HepG2 (cell line): ENCODE measurements around the gene CKS1B. TPM values are rescaled to one million over a fixed set of nuclear protein-coding genes. Genes with fewer than 3 reads are reported as not detected.

Experiments
- ARNT ChIP-seq: fragments of 450-650 bp; IDR thresholded peaks from 2 replicates; pipeline ENCODE4 v1.6.1; 2017
- ATF1 ChIP-seq: IDR thresholded peaks from 2 replicates; pipeline ENCODE4 v1.6.1; 2016; ENCODE audit warnings: mild to moderate bottlenecking, control low read depth
- CENPX ChIP-seq: sonication (generic); formaldehyde crosslinking; IDR thresholded peaks from 2 replicates; pipeline ENCODE4 v1.9.0; 2021; ENCODE audit warnings: mild to moderate bottlenecking, missing genetic modification reagents, moderate library complexity
- CHD4 ChIP-seq: fragments of 200-600 bp; sonication (generic); IDR thresholded peaks from 2 replicates; pipeline ENCODE4 v1.7.0; 2017; ENCODE audit warnings: mild to moderate bottlenecking, low read length, borderline replicate concordance
- ERF ChIP-seq: IDR thresholded peaks from 2 replicates; pipeline ENCODE4 v1.6.1; 2018; ENCODE audit warnings: missing biosample characterization, missing genetic modification reagents
- HES4 ChIP-seq: sonication (generic); formaldehyde crosslinking; IDR thresholded peaks from 2 replicates; pipeline ENCODE4 v1.9.0; 2021; ENCODE audit warnings: mild to moderate bottlenecking, missing genetic modification reagents, borderline replicate concordance
- MYNN ChIP-seq: sonication (generic); formaldehyde crosslinking; IDR thresholded peaks from 2 replicates; pipeline ENCODE4 v1.4.0; 2020; ENCODE audit warnings: mild to moderate bottlenecking, low read depth, missing genetic modification reagents
- PAWR ChIP-seq: sonication (generic); formaldehyde crosslinking; IDR thresholded peaks from 2 replicates; pipeline ENCODE4 v1.4.0; 2020; ENCODE audit warnings: missing genetic modification reagents, mild to moderate bottlenecking, borderline replicate concordance
- PTBP1 ChIP-seq: fragments of 200-400 bp; formaldehyde crosslinking; IDR thresholded peaks from 2 replicates; pipeline ENCODE4 v1.6.1; 2018; ENCODE audit warnings: low read length, low read depth; ENCODE audit not compliant: poor library complexity, severe bottlenecking
- RCOR2 ChIP-seq: IDR thresholded peaks from 2 replicates; pipeline ENCODE4 v1.6.1; 2016; ENCODE audit warnings: missing biosample characterization, missing genetic modification reagents
- ZNF543 ChIP-seq: sonication (generic); formaldehyde crosslinking; IDR thresholded peaks from 2 replicates; pipeline ENCODE4 v1.4.0; 2020; ENCODE audit warnings: mild to moderate bottlenecking, missing genetic modification reagents
- polyA plus RNA-seq, 8 experiments: library from polyadenylated mRNA; depleted of rRNA in 3 of 8; stranded (reverse) in 7 of 8; unstranded in 1 of 8; fragments of >200 nt; fragmentation: Illumina TruSeq in 4 of 8; extraction: Trizol in 4 of 8; gene quantifications; 2 replicates each; pipeline versions ENCODE4 v1.2.1 to v1.2.3, GENCODE V29; 2011 to 2016; ENCODE audit warnings: low read depth in 4 of 8, missing spikeins in 1 of 8, mixed read lengths in 1 of 8; ENCODE audit not compliant: insufficient read depth in 1 of 8
- total RNA-seq, 5 experiments: library from RNA; depleted of rRNA; stranded (reverse); fragments of >200 nt; fragmentation: Illumina TruSeq; extraction: Trizol; gene quantifications; 2 replicates each; pipeline ENCODE4 v1.2.3, GENCODE V29; 2016; ENCODE audit warnings: low read depth in 1 of 5
- TF ChIP-seq, protein P1 (sequence below): sonication (generic); formaldehyde crosslinking; IDR thresholded peaks from 2 replicates; pipeline ENCODE4 v1.4.0; 2020; ENCODE audit warnings: missing genetic modification reagents; ENCODE audit errors: not compliant biosample characterization
- TF ChIP-seq, protein P2 (sequence below): IDR thresholded peaks from 2 replicates; pipeline ENCODE4 v1.6.1; 2016; ENCODE audit warnings: missing compliant biosample characterization, missing genetic modification reagents, borderline replicate concordance
- TF ChIP-seq, protein P3 (sequence below): sonication (generic); formaldehyde crosslinking; IDR thresholded peaks from 2 replicates; pipeline ENCODE4 v1.9.0; 2021; ENCODE audit warnings: missing genetic modification reagents, mild to moderate bottlenecking, borderline replicate concordance
- TF ChIP-seq, protein P4 (sequence below): sonication (generic); formaldehyde crosslinking; IDR thresholded peaks from 2 replicates; pipeline ENCODE4 v1.5.1; 2020; ENCODE audit warnings: missing genetic modification reagents, mild to moderate bottlenecking, borderline replicate concordance
- TF ChIP-seq, protein P5 (sequence below): sonication (generic); formaldehyde crosslinking; IDR thresholded peaks from 2 replicates; pipeline ENCODE4 v1.8.0; 2022; ENCODE audit warnings: missing genetic modification reagents, mild to moderate bottlenecking, inconsistent platforms, borderline replicate concordance
- TF ChIP-seq, protein P6 (sequence below): sonication (generic); formaldehyde crosslinking; IDR thresholded peaks from 2 replicates; pipeline ENCODE4 v1.4.0; 2020; ENCODE audit warnings: missing genetic modification reagents

Gene CKS1B
- total and polyA plus RNA-seq, 2 of the 13 experiments (the other 11 are each of a cell fraction or from before 2014, with no cell fraction given) = 217 to 222 TPM

DNA sequence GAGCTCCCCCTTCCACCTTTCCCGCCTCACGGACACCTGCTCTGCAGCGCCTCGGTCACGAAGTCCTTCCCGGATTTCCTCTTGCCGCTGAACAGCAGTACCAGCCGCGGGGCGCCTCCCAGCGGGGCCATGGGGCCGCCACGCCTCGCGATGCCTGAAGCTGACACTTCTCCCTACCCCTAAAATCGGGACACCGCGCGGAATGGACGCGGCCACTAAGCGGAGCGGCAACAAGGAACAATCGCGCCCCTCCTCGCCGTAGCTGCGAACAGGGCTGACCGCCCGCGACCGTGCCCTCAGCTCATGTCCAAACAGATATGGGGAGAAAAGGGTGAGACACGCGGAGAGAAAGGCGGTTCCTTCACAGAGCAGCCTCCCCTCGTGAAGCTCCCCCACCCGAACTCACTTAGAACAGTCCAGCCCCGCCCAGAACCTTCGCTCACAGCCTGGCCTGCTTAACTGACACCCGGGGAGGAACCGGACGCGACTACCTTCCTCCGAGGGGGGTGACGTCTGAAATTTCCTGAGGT lies 37.9 kb upstream of the CKS1B start, which contains the start of gene PMVK (continued):
- TF ChIP-seq, protein P1, sequence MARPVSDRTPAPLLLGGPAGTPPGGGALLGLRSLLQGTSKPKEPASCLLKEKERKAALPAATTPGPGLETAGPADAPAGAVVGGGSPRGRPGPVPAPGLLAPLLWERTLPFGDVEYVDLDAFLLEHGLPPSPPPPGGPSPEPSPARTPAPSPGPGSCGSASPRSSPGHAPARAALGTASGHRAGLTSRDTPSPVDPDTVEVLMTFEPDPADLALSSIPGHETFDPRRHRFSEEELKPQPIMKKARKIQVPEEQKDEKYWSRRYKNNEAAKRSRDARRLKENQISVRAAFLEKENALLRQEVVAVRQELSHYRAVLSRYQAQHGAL (CRISPR knock-in tag) = peak; percentile 65
- TF ChIP-seq, protein P2, sequence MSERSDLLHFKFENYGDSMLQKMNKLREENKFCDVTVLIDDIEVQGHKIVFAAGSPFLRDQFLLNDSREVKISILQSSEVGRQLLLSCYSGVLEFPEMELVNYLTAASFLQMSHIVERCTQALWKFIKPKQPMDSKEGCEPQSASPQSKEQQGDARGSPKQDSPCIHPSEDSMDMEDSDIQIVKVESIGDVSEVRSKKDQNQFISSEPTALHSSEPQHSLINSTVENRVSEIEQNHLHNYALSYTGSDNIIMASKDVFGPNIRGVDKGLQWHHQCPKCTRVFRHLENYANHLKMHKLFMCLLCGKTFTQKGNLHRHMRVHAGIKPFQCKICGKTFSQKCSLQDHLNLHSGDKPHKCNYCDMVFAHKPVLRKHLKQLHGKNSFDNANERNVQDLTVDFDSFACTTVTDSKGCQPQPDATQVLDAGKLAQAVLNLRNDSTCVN = peak; percentile 91
- TF ChIP-seq ZNF543 (CRISPR knock-in tag) = peak; percentile 99
- TF ChIP-seq, protein P3, sequence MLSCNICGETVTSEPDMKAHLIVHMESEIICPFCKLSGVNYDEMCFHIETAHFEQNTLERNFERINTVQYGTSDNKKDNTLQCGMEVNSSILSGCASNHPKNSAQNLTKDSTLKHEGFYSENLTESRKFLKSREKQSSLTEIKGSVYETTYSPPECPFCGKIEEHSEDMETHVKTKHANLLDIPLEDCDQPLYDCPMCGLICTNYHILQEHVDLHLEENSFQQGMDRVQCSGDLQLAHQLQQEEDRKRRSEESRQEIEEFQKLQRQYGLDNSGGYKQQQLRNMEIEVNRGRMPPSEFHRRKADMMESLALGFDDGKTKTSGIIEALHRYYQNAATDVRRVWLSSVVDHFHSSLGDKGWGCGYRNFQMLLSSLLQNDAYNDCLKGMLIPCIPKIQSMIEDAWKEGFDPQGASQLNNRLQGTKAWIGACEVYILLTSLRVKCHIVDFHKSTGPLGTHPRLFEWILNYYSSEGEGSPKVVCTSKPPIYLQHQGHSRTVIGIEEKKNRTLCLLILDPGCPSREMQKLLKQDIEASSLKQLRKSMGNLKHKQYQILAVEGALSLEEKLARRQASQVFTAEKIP (CRISPR knock-in tag) = no peak
- TF ChIP-seq PAWR (CRISPR knock-in tag) = peak; percentile 99
- TF ChIP-seq CHD4 = no peak
- no peak for TF ChIP-seq CENPX (CRISPR knock-in tag)
- TF ChIP-seq, protein P4, sequence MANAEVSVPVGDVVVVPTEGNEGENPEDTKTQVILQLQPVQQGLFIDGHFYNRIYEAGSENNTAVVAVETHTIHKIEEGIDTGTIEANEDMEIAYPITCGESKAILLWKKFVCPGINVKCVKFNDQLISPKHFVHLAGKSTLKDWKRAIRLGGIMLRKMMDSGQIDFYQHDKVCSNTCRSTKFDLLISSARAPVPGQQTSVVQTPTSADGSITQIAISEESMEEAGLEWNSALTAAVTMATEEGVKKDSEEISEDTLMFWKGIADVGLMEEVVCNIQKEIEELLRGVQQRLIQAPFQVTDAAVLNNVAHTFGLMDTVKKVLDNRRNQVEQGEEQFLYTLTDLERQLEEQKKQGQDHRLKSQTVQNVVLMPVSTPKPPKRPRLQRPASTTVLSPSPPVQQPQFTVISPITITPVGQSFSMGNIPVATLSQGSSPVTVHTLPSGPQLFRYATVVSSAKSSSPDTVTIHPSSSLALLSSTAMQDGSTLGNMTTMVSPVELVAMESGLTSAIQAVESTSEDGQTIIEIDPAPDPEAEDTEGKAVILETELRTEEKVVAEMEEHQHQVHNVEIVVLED = peak; percentile 65
- TF ChIP-seq, protein P5, sequence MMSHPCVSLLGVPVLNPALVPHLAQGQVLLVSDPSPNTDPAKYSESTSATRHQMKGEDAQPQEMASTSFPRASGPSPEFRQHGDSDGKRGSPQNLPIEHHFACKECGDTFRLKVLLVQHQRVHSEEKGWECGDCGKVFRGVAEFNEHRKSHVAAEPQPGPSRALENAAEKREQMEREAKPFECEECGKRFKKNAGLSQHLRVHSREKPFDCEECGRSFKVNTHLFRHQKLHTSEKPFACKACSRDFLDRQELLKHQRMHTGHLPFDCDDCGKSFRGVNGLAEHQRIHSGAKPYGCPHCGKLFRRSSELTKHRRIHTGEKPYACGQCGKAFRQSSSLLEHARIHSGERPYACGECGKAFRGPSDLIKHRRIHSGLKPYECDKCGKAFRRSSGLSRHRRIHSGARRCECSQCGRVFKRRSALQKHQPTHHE = peak; percentile 96
- TF ChIP-seq, protein P6, sequence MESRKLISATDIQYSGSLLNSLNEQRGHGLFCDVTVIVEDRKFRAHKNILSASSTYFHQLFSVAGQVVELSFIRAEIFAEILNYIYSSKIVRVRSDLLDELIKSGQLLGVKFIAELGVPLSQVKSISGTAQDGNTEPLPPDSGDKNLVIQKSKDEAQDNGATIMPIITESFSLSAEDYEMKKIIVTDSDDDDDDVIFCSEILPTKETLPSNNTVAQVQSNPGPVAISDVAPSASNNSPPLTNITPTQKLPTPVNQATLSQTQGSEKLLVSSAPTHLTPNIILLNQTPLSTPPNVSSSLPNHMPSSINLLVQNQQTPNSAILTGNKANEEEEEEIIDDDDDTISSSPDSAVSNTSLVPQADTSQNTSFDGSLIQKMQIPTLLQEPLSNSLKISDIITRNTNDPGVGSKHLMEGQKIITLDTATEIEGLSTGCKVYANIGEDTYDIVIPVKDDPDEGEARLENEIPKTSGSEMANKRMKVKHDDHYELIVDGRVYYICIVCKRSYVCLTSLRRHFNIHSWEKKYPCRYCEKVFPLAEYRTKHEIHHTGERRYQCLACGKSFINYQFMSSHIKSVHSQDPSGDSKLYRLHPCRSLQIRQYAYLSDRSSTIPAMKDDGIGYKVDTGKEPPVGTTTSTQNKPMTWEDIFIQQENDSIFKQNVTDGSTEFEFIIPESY (CRISPR knock-in tag) = peak; percentile 61
- TF ChIP-seq RCOR2 (CRISPR knock-in tag) = peak; percentile 39; the same call in 1 of the 2 replicates
- peak; percentile 94 for TF ChIP-seq MYNN (CRISPR knock-in tag)
- peak; percentile 100 for TF ChIP-seq ERF
- TF ChIP-seq PTBP1 = peak; percentile 38
- TF ChIP-seq HES4 (CRISPR knock-in tag) = peak; percentile 99
- no peak for TF ChIP-seq ARNT
- TF ChIP-seq ATF1 (CRISPR knock-in tag) = no peak
